Kidney epithelial cell (primary cell): ENCODE data around the gene DEPDC1B. TPM values are rescaled to one million over a fixed set of nuclear protein-coding genes. Genes with fewer than 3 reads are reported as not detected.
"Not testable (repeated sequence)": the region's sequence is repeated elsewhere in the genome, so short reads cannot be mapped to it uniquely, and the experiment has no call there.

Source experiments
- DNase-seq: peaks from one replicate; pipeline ENCODE4 v3.0.0-alpha.2; 2010; ENCODE audit warnings: low read depth
- H3K27me3 ChIP-seq: 2 replicates; pipeline ENCODE4 v1.6.0; 2011; ENCODE audit warnings: low read length; ENCODE audit not compliant: control insufficient read depth, insufficient read depth
- H3K36me3 ChIP-seq: 2 replicates; pipeline ENCODE4 v1.5.1; 2011; ENCODE audit warnings: low read length; ENCODE audit not compliant: control insufficient read depth, insufficient read depth
- H3K4me3 ChIP-seq: 2 replicates; pipeline ENCODE4 v1.5.1; 2011; ENCODE audit warnings: low read depth, mild to moderate bottlenecking, control low read depth, low read length
- CTCF ChIP-seq: IDR thresholded peaks from 2 replicates; pipeline ENCODE4 v1.5.1; 2011; ENCODE audit warnings: mild to moderate bottlenecking, moderate library complexity, low read length, control low read depth, inconsistent platforms; ENCODE audit not compliant: insufficient read depth, poor library complexity, severe bottlenecking
- total RNA-seq: library from RNA; depleted of rRNA; stranded (reverse); fragments of >200 nt; gene quantifications from 2 replicates; pipeline ENCODE4 v1.2.3, GENCODE V29; 2015

The DEPDC1B gene
- total RNA-seq, 1 donor from 2014 or later: 10.6 TPM

GRCh38 chr5:60594715-60595477 is 105.1 kb downstream of the DEPDC1B start:
- H3K27me3 ChIP-seq: no peaks in the 10 kb centered on the region
- no peaks in the 10 kb centered on the region for H3K36me3 ChIP-seq
- no peak for TF ChIP-seq CTCF
- no peak overlapping the region for H3K4me3 ChIP-seq
- no peak for DNase-seq

- Histone ChIP-seq H3K4me3 (no peak overlapping the region), H3K36me3 (no peaks in the 10 kb centered on the region), H3K27me3 (no peaks in the 10 kb centered on the region)
- no peak for TF ChIP-seq CTCF
- no peak for DNase-seq
Measured at GRCh38 chr5:60590172-60590571, 109.8 kb downstream of the DEPDC1B start.

GRCh38 chr5:60587312-60587711 is 112.7 kb downstream of the DEPDC1B start:
- DNase-seq, H3K36me3 ChIP-seq, H3K4me3 ChIP-seq, H3K27me3 ChIP-seq: not testable (repeated sequence)

- Histone ChIP-seq H3K27me3 (no peaks in the 10 kb centered on the region), H3K4me3 (no peak overlapping the region), H3K36me3 (no peaks in the 10 kb centered on the region)
- TF ChIP-seq CTCF: peak; percentile 19
- no peak for DNase-seq
Measured at GRCh38 chr5:60586307-60586901, 113.6 kb downstream of the DEPDC1B start.

GRCh38 chr5:60585618-60586017 is 114.3 kb downstream of the DEPDC1B start:
- DNase-seq: no peak
- TF ChIP-seq CTCF: no peak
- no peaks in the 10 kb centered on the region for H3K27me3 ChIP-seq
- no peaks in the 10 kb centered on the region for H3K36me3 ChIP-seq
- H3K4me3 ChIP-seq: no peak overlapping the region

GRCh38 chr5:60584304-60584703 is 115.7 kb downstream of the DEPDC1B start:
- no peak overlapping the region for H3K4me3 ChIP-seq
- no peaks in the 10 kb centered on the region for H3K36me3 ChIP-seq
- TF ChIP-seq CTCF: no peak
- H3K27me3 ChIP-seq: no peaks in the 10 kb centered on the region
- DNase-seq: no peak
